Tongue (tissue), 2 donors: ENCODE data around the gene ATG9A. TPM values are rescaled to one million over a fixed set of nuclear protein-coding genes. Genes with fewer than 3 reads are reported as not detected.
"Not testable (repeated sequence)": the region's sequence is repeated elsewhere in the genome, so short reads cannot be mapped to it uniquely, and the experiment has no call there.

Experiments used
- DNase-seq: peaks from one replicate; pipeline ENCODE4 v3.0.0-alpha.2; 2015
- total RNA-seq: library from RNA; depleted of rRNA; stranded (reverse); fragments of >200 nt; gene quantifications from one replicate; pipeline ENCODE4 v1.2.3, GENCODE V29; 2014

The ATG9A gene
- total RNA-seq, 1 donor from 2014 or later, result 51.9 TPM

DNA sequence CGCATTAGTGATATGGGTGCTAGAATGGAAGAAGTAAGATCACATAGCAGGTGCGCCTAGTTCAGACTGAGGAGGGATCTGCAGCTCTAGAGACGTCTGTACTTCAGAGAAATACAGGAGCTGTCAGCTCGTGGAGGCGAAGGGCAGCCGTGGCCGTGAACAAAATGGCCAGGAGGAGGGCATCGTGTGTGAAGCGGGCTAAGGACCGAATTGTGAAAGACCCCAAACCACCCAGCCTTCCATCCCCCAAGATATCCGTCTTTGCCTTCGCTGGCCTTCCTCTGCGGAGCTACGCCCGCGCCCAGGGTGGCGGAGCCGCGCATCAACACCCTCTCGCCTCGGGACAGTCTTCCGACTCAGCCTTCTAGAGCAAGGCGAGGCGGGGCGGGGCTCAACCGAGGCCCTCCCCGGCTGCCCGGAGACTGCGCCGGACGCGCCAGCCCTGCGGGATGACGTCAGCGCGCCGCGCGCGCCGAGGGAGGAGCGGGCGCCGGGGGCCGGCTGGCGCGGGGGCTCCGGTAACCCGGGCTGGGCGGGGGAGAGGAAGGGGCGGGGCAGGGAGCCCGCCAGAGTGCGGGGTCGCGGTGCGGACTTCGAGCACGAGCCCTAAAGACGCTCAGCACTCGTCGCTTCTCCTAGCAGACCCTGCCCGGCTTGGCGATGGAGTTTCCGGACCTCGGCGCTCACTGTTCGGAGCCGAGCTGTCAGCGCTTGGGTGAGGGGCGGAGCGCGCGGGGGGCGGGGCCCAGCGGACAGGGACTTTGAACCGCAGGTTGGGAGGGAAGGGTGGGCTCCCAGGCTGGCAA is 22.9 kb downstream of the ATG9A start, which contains the start of gene ZFAND2B:
ZFAND2B (plus strand) TSS at position 455 of the 806 bp plus-strand sequence; CDS start at position 661, 206 bp downstream.
- DNase-seq, result peak; percentile 98

DNA sequence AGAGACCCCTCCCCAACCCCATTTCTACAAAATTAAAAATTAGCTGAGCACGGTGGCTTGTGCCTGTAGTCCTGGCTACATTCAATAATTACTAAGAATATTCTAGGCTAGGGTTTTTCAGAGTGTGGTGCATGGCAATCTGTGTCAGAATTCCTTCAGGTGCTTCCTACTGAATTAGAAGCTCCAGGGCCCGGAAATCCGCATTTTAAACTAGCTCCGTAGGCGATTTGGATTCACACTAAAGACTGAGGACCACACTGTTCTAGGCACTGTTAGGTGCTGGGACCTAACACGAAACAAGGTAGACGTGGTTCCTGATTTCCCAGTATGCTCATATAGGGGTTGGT is 23.5 kb downstream of the ATG9A start:
- DNase-seq, result no peak

DNA sequence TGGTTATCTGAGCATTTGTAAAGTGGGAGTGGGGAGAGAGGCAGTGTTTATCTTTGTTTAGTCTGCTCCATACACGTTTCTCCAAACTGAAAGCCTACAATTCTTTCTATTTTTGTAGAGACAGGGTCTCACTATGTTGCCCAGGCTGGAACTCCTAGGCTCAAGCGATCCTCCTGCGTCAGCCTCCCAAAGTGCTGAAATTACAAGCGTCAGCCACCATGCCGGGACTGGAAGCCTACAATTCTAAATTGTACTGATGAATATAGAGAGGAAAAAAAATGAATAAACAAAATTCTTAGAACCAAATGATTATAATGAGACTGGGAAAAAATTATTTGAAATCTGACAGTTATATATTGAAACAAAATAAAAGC is 24.3 kb downstream of the ATG9A start:
- DNase-seq, result no peak

DNA sequence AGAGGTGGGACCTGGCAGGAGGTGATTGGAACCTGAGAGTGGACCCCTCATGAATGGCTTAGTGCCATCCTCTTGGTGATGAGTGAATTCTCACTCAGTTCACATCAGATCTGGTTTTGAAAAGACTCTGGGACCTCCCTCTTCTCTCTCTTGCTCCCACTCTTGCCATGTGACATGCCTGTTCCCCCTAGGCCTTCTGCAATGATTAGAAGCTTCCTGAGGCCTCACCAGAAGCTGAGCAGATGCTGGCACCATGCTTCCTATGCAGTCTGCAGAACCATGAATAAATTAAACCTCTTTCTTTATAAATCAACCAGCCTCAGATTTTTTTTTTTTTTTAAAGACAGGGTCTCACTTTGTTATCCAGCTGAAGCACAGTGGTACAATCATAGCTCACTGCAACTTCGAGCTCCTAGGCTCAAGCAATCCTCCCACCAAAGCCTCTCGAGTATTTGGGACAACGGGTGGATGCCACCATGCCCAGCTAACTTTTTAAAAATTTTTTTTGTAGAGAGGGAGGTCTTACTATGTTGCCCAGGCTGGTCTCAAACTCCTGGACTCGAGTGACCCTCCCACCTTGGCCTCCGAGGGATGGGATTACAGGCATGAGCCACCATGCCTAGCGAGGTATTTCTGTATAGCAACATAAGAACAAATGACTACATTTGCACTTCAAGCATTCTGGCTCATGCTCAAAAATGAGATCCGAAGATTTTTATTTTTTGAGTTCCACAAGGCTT is 24.8 kb downstream of the ATG9A start:
- no peak for DNase-seq

DNA sequence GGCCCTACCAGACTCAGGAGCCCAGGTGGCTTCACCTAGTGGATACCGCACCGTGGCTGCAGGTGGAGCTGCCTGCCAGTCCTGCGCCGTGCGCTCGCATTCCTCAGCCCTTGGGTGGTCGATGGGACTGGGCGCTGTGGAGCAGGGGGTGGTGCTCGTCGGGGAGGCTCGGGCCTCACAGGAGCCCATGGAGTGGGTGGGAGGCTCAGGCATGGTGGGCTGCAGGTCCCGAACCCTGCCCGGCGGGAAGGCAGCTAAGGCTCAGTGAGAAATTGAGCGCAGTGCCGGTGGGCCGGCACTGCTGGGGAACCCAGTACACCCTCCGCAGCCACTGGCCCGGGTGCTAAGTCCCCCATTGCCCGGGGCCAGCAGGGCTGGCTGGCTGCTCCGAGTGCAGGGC is 28.1 kb downstream of the ATG9A start:
- DNase-seq, result not testable (repeated sequence)

- DNase-seq, result not testable (repeated sequence)
These were observed 28.7 kb downstream of the ATG9A start for GRCh38 chr2:219200502-219201326.

DNA sequence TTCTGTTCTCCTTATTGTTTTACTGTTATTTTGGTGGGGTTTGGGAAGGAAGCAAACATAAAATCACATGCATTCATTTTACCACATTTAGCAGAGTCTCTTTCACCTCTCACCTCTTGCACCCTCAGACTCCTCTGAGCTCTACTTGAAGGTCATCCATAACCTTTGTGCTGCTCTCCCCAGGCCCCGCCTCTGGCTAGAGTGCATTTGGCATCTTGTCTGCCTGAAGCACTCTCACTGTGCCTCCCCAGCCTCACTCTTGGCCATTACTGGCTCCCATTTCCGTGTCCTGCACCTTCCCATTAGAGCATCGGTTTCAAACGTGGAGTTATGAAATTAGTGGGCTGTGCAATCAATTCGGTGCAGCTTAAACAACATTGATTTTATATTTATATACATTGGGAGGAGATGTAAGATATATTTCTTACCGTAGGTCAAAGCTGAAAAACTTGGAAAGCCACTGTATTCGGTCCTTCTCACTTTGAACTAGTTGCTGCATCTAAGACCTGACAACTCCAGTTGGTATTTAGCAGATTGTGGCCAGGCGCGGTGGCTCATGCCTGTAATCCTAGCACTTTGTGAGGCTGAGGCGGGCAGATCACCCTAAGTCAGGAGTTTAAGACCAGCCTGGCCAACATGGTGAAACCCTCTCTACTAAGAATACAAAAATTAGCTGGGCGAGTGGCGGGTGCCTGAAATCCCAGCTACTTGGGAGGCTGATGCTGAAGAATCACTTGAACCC is 29.8 kb downstream of the ATG9A start:
- DNase-seq, result no peak

GRCh38 chr2:219198974-219199373 is 30.5 kb downstream of the ATG9A start:
- DNase-seq, result no peak

DNA sequence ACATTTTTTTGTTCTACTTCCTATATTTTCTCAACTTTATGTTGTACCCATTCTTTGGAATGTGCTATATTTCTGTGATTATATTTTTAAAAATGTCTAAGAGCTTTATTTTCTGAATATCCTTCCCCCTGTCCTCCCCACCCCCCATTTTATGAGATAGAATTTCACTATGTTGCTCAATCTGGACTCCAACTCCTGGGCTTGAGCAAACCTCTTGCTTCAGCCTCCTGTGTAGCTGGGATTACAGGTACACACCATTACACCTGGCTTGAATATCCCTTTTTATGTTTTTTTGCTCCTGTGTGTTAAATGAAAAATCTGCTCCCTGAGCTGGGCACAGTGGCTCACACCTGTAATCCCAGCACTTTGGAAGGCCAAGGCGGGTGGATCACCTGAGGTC is 32.0 kb downstream of the ATG9A start:
- DNase-seq, result no peak

- no peak for DNase-seq
These were observed 42.5 kb downstream of the ATG9A start for GRCh38 chr2:219186754-219187456.

DNA sequence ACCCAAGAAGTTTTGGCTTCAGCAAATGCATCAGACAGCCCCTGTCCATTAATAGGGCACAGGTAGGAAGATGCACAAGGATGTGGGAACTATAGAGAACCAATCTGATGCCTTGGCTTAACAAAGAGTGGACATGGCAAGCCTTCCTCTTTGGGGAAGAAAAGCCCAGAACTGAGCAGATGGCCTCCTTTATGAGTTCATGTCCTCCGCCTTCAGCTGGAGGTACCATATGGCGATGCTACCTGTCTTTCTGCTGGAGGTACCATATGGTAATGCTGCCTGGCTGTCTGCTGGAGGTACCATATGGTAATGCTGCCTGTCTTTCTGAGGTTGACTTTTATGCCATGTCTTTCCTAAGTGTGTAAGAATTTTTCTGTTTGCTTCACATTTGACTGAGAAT is 45.3 kb downstream of the ATG9A start:
- no peak for DNase-seq

DNA sequence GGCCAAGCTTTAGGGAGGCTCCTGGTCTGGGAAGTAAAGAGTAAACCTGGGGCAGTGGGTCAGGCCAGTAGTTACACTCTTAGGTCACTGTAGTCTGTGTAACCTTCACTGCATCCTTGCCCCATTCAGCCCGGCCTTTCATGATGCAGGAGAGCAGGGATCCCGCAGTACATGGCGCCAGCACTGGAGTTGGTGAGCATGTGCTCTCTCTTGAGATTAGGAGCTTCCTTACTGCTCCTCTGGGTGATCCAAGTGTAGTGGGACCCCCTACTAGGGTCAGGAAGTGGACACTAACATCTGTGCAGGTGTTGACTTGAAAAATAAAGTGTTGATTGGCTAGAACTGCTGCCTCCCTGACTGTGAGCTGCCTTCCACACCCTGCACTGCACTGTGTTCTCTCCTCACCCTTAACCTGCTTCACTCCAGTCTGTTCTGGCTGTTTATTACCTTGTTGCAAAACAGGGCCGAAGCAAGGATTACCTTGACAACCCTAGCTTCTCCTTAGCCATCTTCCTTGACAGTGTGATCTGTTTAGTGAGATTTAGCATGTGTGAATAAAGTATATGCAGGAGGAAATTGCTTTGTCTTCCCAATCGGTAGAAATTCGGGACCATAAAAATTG is 46.2 kb downstream of the ATG9A start:
- DNase-seq, result no peak

DNA sequence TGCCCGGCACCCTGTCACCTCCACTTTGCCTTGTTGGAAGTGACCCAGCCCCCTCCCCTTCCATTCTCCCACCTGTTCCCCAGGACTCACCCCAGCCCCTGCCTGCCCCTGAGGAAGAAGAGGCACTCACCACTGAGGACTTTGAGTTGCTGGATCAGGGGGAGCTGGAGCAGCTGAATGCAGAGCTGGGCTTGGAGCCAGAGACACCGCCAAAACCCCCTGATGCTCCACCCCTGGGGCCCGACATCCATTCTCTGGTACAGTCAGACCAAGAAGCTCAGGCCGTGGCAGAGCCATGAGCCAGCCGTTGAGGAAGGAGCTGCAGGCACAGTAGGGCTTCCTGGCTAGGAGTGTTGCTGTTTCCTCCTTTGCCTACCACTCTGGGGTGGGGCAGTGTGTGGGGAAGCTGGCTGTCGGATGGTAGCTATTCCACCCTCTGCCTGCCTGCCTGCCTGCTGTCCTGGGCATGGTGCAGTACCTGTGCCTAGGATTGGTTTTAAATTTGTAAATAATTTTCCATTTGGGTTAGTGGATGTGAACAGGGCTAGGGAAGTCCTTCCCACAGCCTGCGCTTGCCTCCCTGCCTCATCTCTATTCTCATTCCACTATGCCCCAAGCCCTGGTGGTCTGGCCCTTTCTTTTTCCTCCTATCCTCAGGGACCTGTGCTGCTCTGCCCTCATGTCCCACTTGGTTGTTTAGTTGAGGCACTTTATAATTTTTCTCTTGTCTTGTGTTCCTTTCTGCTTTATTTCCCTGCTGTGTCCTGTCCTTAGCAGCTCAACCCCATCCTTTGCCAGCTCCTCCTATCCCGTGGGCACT is 46.9 kb downstream of the ATG9A start:
- no peak for DNase-seq

DNA sequence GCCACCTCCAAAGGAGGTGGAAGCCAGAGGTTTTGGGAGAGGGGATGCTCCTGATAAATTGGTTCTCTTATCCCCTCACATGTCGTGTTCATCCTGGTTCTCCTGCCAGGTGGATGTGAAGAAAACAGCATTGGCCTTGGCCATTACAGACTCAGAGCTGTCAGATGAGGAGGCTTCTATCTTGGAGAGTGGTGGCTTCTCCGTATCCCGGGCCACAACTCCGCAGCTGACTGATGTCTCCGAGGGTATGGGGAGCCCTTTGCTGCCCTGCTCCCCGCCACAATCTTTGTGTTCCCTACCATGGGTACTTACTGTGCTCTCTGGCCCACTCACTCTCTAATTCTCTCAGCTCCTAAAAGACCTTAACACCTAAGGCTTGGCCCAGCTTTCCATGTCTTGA is 47.9 kb downstream of the ATG9A start:
- no peak for DNase-seq

GRCh38 chr2:219180961-219181360 is 48.5 kb downstream of the ATG9A start:
- DNase-seq, result no peak

GRCh38 chr2:219179601-219180465 is 49.6 kb downstream of the ATG9A start:
- no peak for DNase-seq

GRCh38 chr2:219178377-219179175 is 50.9 kb downstream of the ATG9A start:
- peak; percentile 49 for DNase-seq
